Osteocyte (in vitro differentiated cells): ENCODE data around the gene KIF20A. TPM values are rescaled to one million over a fixed set of nuclear protein-coding genes. Genes with fewer than 3 reads are reported as not detected.
"Not testable (repeated sequence)": the region's sequence is repeated elsewhere in the genome, so short reads cannot be mapped to it uniquely, and the experiment has no call there.

Source experiments
- DNase-seq: peaks from one replicate; pipeline ENCODE4 v3.0.0; 2021; ENCODE audit warnings: mixed read lengths; ENCODE audit not compliant: unreplicated experiment; ENCODE audit errors: extremely low spot score
- H3K27ac Mint-ChIP-seq: one replicate; pipeline ENCODE4 v1.8.0; 2021; ENCODE audit warnings: mild to moderate bottlenecking, mixed read lengths; ENCODE audit not compliant: unreplicated experiment
- H3K27me3 Mint-ChIP-seq: one replicate; pipeline ENCODE4 v1.8.0; 2021; ENCODE audit warnings: mixed read lengths; ENCODE audit not compliant: unreplicated experiment
- H3K36me3 Mint-ChIP-seq: one replicate; pipeline ENCODE4 v1.8.0; 2021; ENCODE audit warnings: mixed read lengths; ENCODE audit not compliant: unreplicated experiment
- H3K4me1 Mint-ChIP-seq: one replicate; pipeline ENCODE4 v1.8.0; 2021; ENCODE audit warnings: mixed read lengths; ENCODE audit not compliant: unreplicated experiment
- H3K4me3 Mint-ChIP-seq: one replicate; pipeline ENCODE4 v1.8.0; 2021; ENCODE audit warnings: mild to moderate bottlenecking, moderate library complexity, mixed read lengths; ENCODE audit not compliant: unreplicated experiment
- H3K9me3 Mint-ChIP-seq: one replicate; pipeline ENCODE4 v1.8.0; 2021; ENCODE audit warnings: mixed read lengths; ENCODE audit not compliant: unreplicated experiment
- total RNA-seq: library from RNA; stranded (reverse); gene quantifications from 2 replicates; pipeline ENCODE4 v1.2.1, GENCODE V29; 2021
- TF ChIP-seq, protein P1 (sequence below): fragments of 200-600 bp; sonication (generic); IDR thresholded peaks from 2 replicates; pipeline ENCODE4 v1.5.0; 2021; ENCODE audit warnings: antibody characterized with exemption, mild to moderate bottlenecking, moderate library complexity

KIF20A gene
- total RNA-seq, 1 donor from 2014 or later, result 16.4 TPM

DNA sequence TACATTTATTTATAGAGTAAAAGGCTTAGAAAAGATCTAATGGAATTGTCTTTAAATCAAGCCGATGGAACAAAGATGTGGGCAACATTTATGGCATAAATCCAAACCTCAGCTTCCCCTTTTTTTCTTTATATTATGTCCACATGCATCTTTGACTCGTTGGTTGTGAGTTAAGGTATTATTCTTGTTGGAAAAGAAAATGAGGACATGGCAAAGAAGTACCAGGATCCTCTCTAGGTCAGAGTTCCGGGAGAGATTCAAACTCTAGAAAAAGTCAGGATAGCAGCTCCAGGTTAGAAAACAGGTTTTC, 39.2 kb upstream of the KIF20A start:
- Mint-ChIP-seq H3K4me1 (peaks cover 4% of the 10 kb centered on the region), H3K9me3 (no peaks in the 10 kb centered on the region), H3K4me3 (peak overlapping the region; percentile 80), H3K27ac (no peak overlapping the region), H3K27me3 (peaks cover 6% of the 10 kb centered on the region), H3K36me3 (no peaks in the 10 kb centered on the region)
- DNase-seq, result no peak
- TF ChIP-seq, protein P1, sequence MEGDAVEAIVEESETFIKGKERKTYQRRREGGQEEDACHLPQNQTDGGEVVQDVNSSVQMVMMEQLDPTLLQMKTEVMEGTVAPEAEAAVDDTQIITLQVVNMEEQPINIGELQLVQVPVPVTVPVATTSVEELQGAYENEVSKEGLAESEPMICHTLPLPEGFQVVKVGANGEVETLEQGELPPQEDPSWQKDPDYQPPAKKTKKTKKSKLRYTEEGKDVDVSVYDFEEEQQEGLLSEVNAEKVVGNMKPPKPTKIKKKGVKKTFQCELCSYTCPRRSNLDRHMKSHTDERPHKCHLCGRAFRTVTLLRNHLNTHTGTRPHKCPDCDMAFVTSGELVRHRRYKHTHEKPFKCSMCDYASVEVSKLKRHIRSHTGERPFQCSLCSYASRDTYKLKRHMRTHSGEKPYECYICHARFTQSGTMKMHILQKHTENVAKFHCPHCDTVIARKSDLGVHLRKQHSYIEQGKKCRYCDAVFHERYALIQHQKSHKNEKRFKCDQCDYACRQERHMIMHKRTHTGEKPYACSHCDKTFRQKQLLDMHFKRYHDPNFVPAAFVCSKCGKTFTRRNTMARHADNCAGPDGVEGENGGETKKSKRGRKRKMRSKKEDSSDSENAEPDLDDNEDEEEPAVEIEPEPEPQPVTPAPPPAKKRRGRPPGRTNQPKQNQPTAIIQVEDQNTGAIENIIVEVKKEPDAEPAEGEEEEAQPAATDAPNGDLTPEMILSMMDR, result no peak

DNA sequence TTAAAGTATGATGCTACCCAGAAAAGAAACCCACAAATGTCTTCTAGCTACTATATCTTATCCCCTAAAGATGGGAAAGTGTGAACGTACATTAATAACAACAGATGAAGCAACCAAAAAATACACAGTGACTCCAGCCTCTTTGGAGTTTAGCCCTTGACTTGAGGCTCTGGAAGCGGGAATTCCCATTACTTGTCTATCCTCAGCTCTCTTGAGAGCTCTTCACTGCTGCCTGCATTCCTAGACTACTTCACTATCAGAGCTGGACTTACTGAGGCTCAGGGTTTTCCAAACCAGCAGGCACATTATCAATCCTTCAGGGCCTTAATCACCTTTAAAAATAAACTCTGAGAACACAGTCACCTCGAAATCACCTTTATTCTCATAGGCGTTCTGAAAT, 38.6 kb upstream of the KIF20A start:
- peaks cover 6% of the 10 kb centered on the region for H3K27me3 Mint-ChIP-seq
- H3K4me1 Mint-ChIP-seq, result peaks cover 4% of the 10 kb centered on the region
- no peak overlapping the region for H3K27ac Mint-ChIP-seq
- H3K36me3 Mint-ChIP-seq, result no peaks in the 10 kb centered on the region
- no peak for DNase-seq
- H3K4me3 Mint-ChIP-seq, result no peak overlapping the region
- TF ChIP-seq, protein P1, result no peak
- H3K9me3 Mint-ChIP-seq, result no peaks in the 10 kb centered on the region

DNA sequence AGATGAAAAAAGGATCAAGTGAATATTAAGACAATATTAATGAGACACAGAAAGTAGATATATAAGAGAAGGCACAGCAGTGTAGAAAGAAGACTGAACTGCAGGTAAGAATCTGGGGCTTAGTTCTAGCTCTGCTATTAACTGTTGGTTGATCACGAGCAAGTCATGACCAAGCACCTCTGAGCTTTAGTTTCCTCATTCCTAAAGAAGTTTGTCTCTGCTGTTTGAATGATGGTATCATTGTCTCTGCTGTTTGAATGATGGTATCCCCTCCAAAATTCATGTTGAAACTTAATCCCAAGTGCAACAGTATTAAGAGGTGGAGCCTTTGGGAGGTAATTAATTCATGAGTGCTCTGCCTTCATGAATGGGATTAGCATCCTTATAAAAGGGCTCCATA, 37.2 kb upstream of the KIF20A start:
- Mint-ChIP-seq H3K27ac (no peak overlapping the region), H3K9me3 (no peaks in the 10 kb centered on the region), H3K36me3 (no peaks in the 10 kb centered on the region), H3K27me3 (no peaks in the 10 kb centered on the region), H3K4me1 (peaks cover 4% of the 10 kb centered on the region), H3K4me3 (no peak overlapping the region)
- TF ChIP-seq, protein P1, result no peak
- DNase-seq, result no peak

DNA sequence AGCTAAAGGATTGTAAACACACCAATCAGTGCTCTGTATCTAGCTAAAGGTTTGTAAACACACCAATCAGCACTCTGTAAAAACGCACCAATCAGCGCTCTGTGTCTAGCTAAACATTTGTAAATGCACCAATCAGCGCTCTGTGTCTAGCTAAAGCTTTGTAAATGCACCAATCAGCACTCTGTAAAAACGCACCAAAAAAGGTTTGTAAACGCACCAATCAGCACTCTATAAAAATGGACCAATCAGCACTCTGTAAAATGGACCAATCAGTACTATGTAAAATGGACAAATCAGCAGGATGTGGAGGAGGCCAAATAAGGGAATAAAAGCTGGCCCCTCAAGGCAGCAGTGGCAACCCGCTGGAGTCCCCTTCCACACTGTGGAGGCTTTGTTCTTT, 35.3 kb upstream of the KIF20A start:
- not testable (repeated sequence) for H3K9me3 Mint-ChIP-seq, H3K4me3 Mint-ChIP-seq, H3K27me3 Mint-ChIP-seq, H3K4me1 Mint-ChIP-seq, H3K36me3 Mint-ChIP-seq, H3K27ac Mint-ChIP-seq, DNase-seq

DNA sequence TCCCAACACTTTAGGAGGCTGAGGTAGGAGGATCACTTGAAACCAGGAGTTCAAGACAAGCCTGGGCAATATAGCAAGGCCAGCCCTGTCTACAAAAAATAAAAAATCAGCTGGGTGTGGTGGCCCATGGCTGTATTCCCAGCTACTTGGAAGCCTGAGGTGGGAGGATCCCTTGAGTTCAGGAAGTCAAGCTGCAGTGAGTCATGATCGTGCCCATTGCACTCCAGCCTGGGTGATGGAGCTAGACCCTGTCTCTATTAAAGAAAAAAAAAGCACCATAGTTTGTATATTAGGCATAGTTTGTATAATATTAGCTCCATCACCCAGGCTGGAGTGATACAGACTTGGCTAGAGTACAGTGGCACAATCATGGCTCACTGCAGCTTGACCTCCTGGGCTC, 30.1 kb upstream of the KIF20A start:
- Mint-ChIP-seq H3K9me3 (no peaks in the 10 kb centered on the region), H3K27me3 (no peaks in the 10 kb centered on the region), H3K36me3 (no peaks in the 10 kb centered on the region), H3K27ac (no peak overlapping the region), H3K4me1 (no peaks in the 10 kb centered on the region), H3K4me3 (no peak overlapping the region)
- no peak for DNase-seq
- TF ChIP-seq, protein P1, result no peak

DNA sequence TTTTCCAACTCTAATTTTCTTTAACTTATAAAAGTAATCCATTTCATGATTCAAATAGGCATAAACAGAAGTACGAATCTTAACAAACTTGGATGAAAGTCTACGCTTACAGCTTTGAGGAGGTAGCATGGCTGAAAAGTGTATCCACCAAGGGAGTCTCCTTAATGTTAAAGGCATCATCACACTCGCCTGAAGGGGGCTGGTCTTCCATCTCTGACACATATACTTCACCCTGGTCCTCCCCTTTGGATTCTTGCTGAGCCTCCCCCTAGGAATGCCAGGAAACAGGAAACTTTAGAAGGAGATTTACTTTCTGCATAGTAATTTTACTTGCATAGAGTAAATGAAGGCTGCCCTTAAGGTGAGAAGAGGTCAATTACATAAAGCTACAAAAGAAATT, 29.4 kb upstream of the KIF20A start:
- TF ChIP-seq, protein P1, result no peak
- Mint-ChIP-seq H3K27me3 (peaks cover 5% of the 10 kb centered on the region), H3K27ac (no peak overlapping the region), H3K9me3 (no peaks in the 10 kb centered on the region), H3K4me3 (no peak overlapping the region), H3K36me3 (no peaks in the 10 kb centered on the region), H3K4me1 (no peaks in the 10 kb centered on the region)
- DNase-seq, result no peak

DNA sequence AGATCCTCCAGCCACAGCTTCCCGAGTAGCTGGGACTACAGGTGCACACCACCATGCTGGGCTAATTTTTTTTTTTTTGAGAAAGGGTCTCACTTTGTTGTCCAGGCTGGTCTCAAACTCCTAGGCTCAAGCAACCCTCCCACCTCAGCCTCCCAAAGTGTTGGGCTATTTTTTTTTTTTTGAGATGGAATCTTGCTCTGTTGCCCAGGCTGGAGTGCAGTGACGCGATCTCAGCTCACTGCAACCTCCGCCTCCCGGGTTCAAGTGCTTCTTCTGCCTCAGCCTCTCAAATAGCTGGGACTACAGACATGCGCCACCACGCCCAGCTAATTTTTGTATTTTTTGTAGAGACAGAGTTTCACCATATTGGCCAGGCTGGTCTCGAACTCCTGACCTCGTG, 22.9 kb upstream of the KIF20A start:
- H3K4me1 Mint-ChIP-seq, H3K27me3 Mint-ChIP-seq, H3K9me3 Mint-ChIP-seq, H3K27ac Mint-ChIP-seq, H3K4me3 Mint-ChIP-seq, DNase-seq: not testable (repeated sequence)
- H3K36me3 Mint-ChIP-seq, result peaks cover 41% of the 10 kb centered on the region
